Nephron (organoid): Measurements from ENCODE around the gene TBC1D16.

ENCODE experiments used
- H3K27ac Mint-ChIP-seq, 3 experiments: 2 replicates each; pipeline ENCODE4 v1.8.0; 2020; ENCODE audit warnings: mixed read lengths in 3 of 3, mild to moderate bottlenecking in 2 of 3, moderate library complexity in 1 of 3
- H3K27me3 Mint-ChIP-seq: 2 replicates; pipeline ENCODE4 v1.8.0; 2021; ENCODE audit warnings: low read depth, mild to moderate bottlenecking, moderate library complexity, mixed read lengths
- H3K36me3 Mint-ChIP-seq: 2 replicates; pipeline ENCODE4 v1.8.0; 2020; ENCODE audit warnings: low read depth, mixed read lengths
- H3K4me1 Mint-ChIP-seq: 2 replicates; pipeline ENCODE4 v1.8.0; 2020; ENCODE audit warnings: mixed read lengths
- H3K4me3 Mint-ChIP-seq, 3 experiments: 2 replicates each; pipeline ENCODE4 v1.8.0; 2020; ENCODE audit warnings: mild to moderate bottlenecking in 3 of 3, mixed read lengths in 3 of 3, moderate library complexity in 2 of 3
- H3K9me3 Mint-ChIP-seq: 2 replicates; pipeline ENCODE4 v1.8.0; 2020; ENCODE audit warnings: mixed read lengths
- CTCF ChIP-seq, 3 experiments: fragments of 200-600 bp; sonication (generic); IDR thresholded peaks; one replicate each; pipeline ENCODE4 v1.5.0; 2021; ENCODE audit warnings: antibody characterized with exemption in 3 of 3; ENCODE audit not compliant: unreplicated experiment in 3 of 3

The TBC1D16 gene

GRCh38 chr17:79887451-79887991 lies 148.2 kb downstream of the TBC1D16 start:
- no peak for TF ChIP-seq CTCF (IDR thresholded peaks at IDR 0.05; ENCODE audit: unreplicated experiment in 3 of 3)
- H3K36me3 Mint-ChIP-seq: no peaks in the 10 kb centered on the region
- H3K4me3 Mint-ChIP-seq: no peak overlapping the region
- no peak overlapping the region for H3K27ac Mint-ChIP-seq
- H3K4me1 Mint-ChIP-seq: no peaks in the 10 kb centered on the region
- peaks cover 33% of the 10 kb centered on the region for H3K27me3 Mint-ChIP-seq
- H3K9me3 Mint-ChIP-seq: peaks cover 1% of the 10 kb centered on the region

GRCh38 chr17:79883202-79883601 lies 152.5 kb downstream of the TBC1D16 start:
- no peaks in the 10 kb centered on the region for H3K36me3 Mint-ChIP-seq
- no peak overlapping the region for H3K4me3 Mint-ChIP-seq
- no peaks in the 10 kb centered on the region for H3K9me3 Mint-ChIP-seq
- H3K4me1 Mint-ChIP-seq: no peaks in the 10 kb centered on the region
- H3K27ac Mint-ChIP-seq: no peak overlapping the region
- no peak for TF ChIP-seq CTCF (IDR thresholded peaks at IDR 0.05; ENCODE audit: unreplicated experiment in 3 of 3)
- H3K27me3 Mint-ChIP-seq: peaks cover 21% of the 10 kb centered on the region
